IMR-90 (cell line): ENCODE measurements around the gene TAS1R1. TPM values are rescaled to one million over a fixed set of nuclear protein-coding genes. Genes with fewer than 3 reads are reported as not detected.

ENCODE experiments used
- CEBPB ChIP-seq: IDR thresholded peaks from 2 replicates; pipeline ENCODE4 v1.6.1; 2012; ENCODE audit warnings: low read depth, low read length, improper control_type of control experiment
- CHD1 ChIP-seq: IDR thresholded peaks from 2 replicates; pipeline ENCODE4 v1.6.1; 2012; ENCODE audit warnings: low read depth, low read length, improper control_type of control experiment
- MAFK ChIP-seq: IDR thresholded peaks from 2 replicates; pipeline ENCODE4 v1.6.1; 2012; ENCODE audit warnings: low read depth, low read length, improper control_type of control experiment
- MXI1 ChIP-seq: IDR thresholded peaks from 2 replicates; pipeline ENCODE4 v1.6.1; 2012; ENCODE audit warnings: low read depth, mild to moderate bottlenecking, low read length, moderate library complexity, borderline replicate concordance
- polyA plus RNA-seq, 3 experiments: library from polyadenylated mRNA; depleted of rRNA; stranded (reverse); fragments of >200 nt; gene quantifications; 2 replicates each; pipeline ENCODE4 v1.2.3, GENCODE V29; 2012; ENCODE audit warnings: low replicate concordance in 1 of 3
- total RNA-seq: library from RNA; depleted of rRNA; stranded (reverse); fragments of >200 nt; gene quantifications from 2 replicates; pipeline ENCODE4 v1.2.3, GENCODE V29; 2012
- TF ChIP-seq, protein P1 (sequence below): fragments of 150-350 bp; IDR thresholded peaks from 2 replicates; pipeline ENCODE4 v1.6.1; 2017; ENCODE audit warnings: mild to moderate bottlenecking, antibody characterized with exemption, low read length, low read depth

TAS1R1 gene
- total and polyA plus RNA-seq, 2 of the 4 experiments (the other 2 are of a cell fraction), result 0.05 TPM; not detected in 1

- TF ChIP-seq, protein P1, sequence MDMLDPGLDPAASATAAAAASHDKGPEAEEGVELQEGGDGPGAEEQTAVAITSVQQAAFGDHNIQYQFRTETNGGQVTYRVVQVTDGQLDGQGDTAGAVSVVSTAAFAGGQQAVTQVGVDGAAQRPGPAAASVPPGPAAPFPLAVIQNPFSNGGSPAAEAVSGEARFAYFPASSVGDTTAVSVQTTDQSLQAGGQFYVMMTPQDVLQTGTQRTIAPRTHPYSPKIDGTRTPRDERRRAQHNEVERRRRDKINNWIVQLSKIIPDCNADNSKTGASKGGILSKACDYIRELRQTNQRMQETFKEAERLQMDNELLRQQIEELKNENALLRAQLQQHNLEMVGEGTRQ, result no peak
- TF ChIP-seq MAFK (no peak), CHD1 (no peak), MXI1 (no peak), CEBPB (no peak)
These were observed 25.0 kb downstream of the TAS1R1 start (continued) for GRCh38 chr1:6580119-6580592.
